ENCODE data around the gene PITPNM3.

The PITPNM3 gene

GRCh38 chr17:6468051-6468790 is 88.1 kb downstream of the PITPNM3 start:
- Histone ChIP-seq H3K36me3 (no peaks in the 10 kb centered on the region), H3K4me1 (ENCODE audit: control insufficient read depth in 1 of 2, insufficient read depth in 1 of 2, low read depth in 1 of 2, low read length in 1 of 2) (no peaks in the 10 kb centered on the region), H3K27ac (no peak overlapping the region), H3K9me3 (no peaks in the 10 kb centered on the region), H3K4me3 (ENCODE audit: low read depth in 1 of 2, low read length in 1 of 2) (no peak overlapping the region), H3K27me3 (no peaks in the 10 kb centered on the region)
- TF ChIP-seq CTCF (IDR thresholded peaks at IDR 0.05) = no peak

- no peaks in the 10 kb centered on the region for H3K27me3 ChIP-seq
- H3K4me3 ChIP-seq (ENCODE audit: low read depth in 1 of 2, low read length in 1 of 2) = no peak overlapping the region
- H3K4me1 ChIP-seq (ENCODE audit: control insufficient read depth in 1 of 2, insufficient read depth in 1 of 2, low read depth in 1 of 2, low read length in 1 of 2) = no peaks in the 10 kb centered on the region
- no peaks in the 10 kb centered on the region for H3K9me3 ChIP-seq
- H3K27ac ChIP-seq = no peak overlapping the region
- no peak for TF ChIP-seq CTCF (IDR thresholded peaks at IDR 0.05)
- H3K36me3 ChIP-seq = no peaks in the 10 kb centered on the region
These were observed 88.8 kb downstream of the PITPNM3 start for GRCh38 chr17:6467567-6467966.

GRCh38 chr17:6465206-6466003 is 91.0 kb downstream of the PITPNM3 start:
- TF ChIP-seq CTCF (IDR thresholded peaks at IDR 0.05) = no peak
- H3K4me1 ChIP-seq (ENCODE audit: control insufficient read depth in 1 of 2, insufficient read depth in 1 of 2, low read depth in 1 of 2, low read length in 1 of 2) = no peaks in the 10 kb centered on the region

GRCh38 chr17:6464446-6465041 is 91.8 kb downstream of the PITPNM3 start:
- H3K4me1 ChIP-seq (ENCODE audit: control insufficient read depth in 1 of 2, insufficient read depth in 1 of 2, low read depth in 1 of 2, low read length in 1 of 2) = no peaks in the 10 kb centered on the region
- H3K4me3 ChIP-seq (ENCODE audit: low read depth in 1 of 2, low read length in 1 of 2) = no peak overlapping the region
- no peak for TF ChIP-seq CTCF (IDR thresholded peaks at IDR 0.05)
- no peaks in the 10 kb centered on the region for H3K27me3 ChIP-seq
- H3K36me3 ChIP-seq = no peaks in the 10 kb centered on the region
- no peaks in the 10 kb centered on the region for H3K9me3 ChIP-seq
- no peak overlapping the region for H3K27ac ChIP-seq

More at GRCh38 chr17:6465206-6466003, 91.0 kb downstream of the PITPNM3 start:
- Histone ChIP-seq H3K36me3 (no peaks in the 10 kb centered on the region), H3K4me3 (ENCODE audit: low read depth in 1 of 2, low read length in 1 of 2) (no peak overlapping the region), H3K27ac (no peak overlapping the region), H3K9me3 (no peaks in the 10 kb centered on the region), H3K27me3 (no peaks in the 10 kb centered on the region)

- Histone ChIP-seq H3K4me1 (ENCODE audit: control insufficient read depth in 1 of 2, insufficient read depth in 1 of 2, low read depth in 1 of 2, low read length in 1 of 2) (no peaks in the 10 kb centered on the region), H3K9me3 (no peaks in the 10 kb centered on the region), H3K27ac (no peak overlapping the region), H3K4me3 (ENCODE audit: low read depth in 1 of 2, low read length in 1 of 2) (no peak overlapping the region), H3K27me3 (peaks cover 3% of the 10 kb centered on the region), H3K36me3 (no peaks in the 10 kb centered on the region)
- TF ChIP-seq CTCF (IDR thresholded peaks at IDR 0.05) = no peak
These were observed 92.5 kb downstream of the PITPNM3 start for GRCh38 chr17:6463616-6464445.
